HCT116 (cell line): Measurements from ENCODE around the gene EIF4E3. TPM values are rescaled to one million over a fixed set of nuclear protein-coding genes. Genes with fewer than 3 reads are reported as not detected.

ENCODE experiments used
- ATAC-seq: fragments of 200-7000 bp; cut with Tn5 transposase; 2 replicates; pipeline ENCODE4 v1.9.1; 2020; ENCODE audit warnings: mild to moderate bottlenecking, moderate library complexity
- BruUV-seq: library from RNA; stranded (reverse); fragments of 400-500 nt; replicated peaks from 2 replicates; lab custom pipeline; 2021; lab: Mats Ljungman, UMichigan
- CTCF ChIA-PET: fragments of 300-600 bp; sonication (Branson Sonifier 250); formaldehyde crosslinking; loops from one replicate; lab custom pipeline; 2021; ENCODE audit warnings: antibody characterized with exemption; lab: Charles Lee
- POLR2A ChIA-PET: fragments of 300-600, 350-600 bp; sonication (Branson Sonifier 250); formaldehyde crosslinking; loops from one replicate; lab custom pipeline; 2021; ENCODE audit warnings: antibody characterized with exemption; lab: Charles Lee
- RAD21 ChIA-PET, 2 experiments: fragments of 300-600 bp; sonication (Branson Sonifier 250); formaldehyde crosslinking; loops; one replicate each; lab custom pipeline; 2023; ENCODE audit warnings: low total read pairs in 2 of 2; ENCODE audit not compliant: uncharacterized antibody in 2 of 2, unreplicated experiment in 2 of 2, low non-redundant PET in 1 of 2; lab: Charles Lee
- DNase-seq: peaks from one replicate; pipeline ENCODE4 v3.0.0-alpha.2; 2010; ENCODE audit warnings: low read depth, low spot score
- H2AFZ ChIP-seq: fragments of 200-600 bp; shearing (Covaris generic), sonication (generic); 2 replicates; pipeline ENCODE4 v1.6.1; 2017; ENCODE audit warnings: low read depth, mixed run types, mixed read lengths, antibody characterized with exemption, low read length; ENCODE audit not compliant: poor library complexity, severe bottlenecking
- H3K27ac ChIP-seq: 2 replicates; pipeline ENCODE4 v1.5.1; 2012; ENCODE audit warnings: low read depth, low read length
- H3K27me3 ChIP-seq: fragments of 200-600 bp; sonication (generic); 2 replicates; pipeline ENCODE4 v1.6.1; 2016; ENCODE audit warnings: mixed run types, low read length, mixed read lengths; ENCODE audit not compliant: insufficient read depth
- H3K36me3 ChIP-seq, 2 experiments: fragments of 200-500 bp in 1 of 2; fragments of 200-600 bp in 1 of 2; sonication (Bioruptor generic) in 1 of 2; sonication (generic) in 1 of 2; 2 replicates each; pipeline versions ENCODE4 v1.5.1 to v1.6.1; 2014 to 2016; ENCODE audit warnings: low read length in 2 of 2, inconsistent platforms in 1 of 2, mixed read lengths in 1 of 2, mixed run types in 1 of 2; ENCODE audit not compliant: insufficient read depth in 2 of 2, control insufficient read depth in 1 of 2
- H3K4me1 ChIP-seq, 2 experiments: fragments of 200-600 bp in 1 of 2; sonication (generic) in 1 of 2; 2 replicates each; pipeline versions ENCODE4 v1.5.1 to v1.6.1; 2012 to 2017; ENCODE audit warnings: low read length in 2 of 2, inconsistent platforms in 1 of 2, mild to moderate bottlenecking in 1 of 2, mixed read lengths in 1 of 2, mixed run types in 1 of 2, moderate library complexity in 1 of 2; ENCODE audit not compliant: insufficient read depth in 2 of 2, control insufficient read depth in 1 of 2
- H3K4me2 ChIP-seq: fragments of 200-600 bp; sonication (generic); 2 replicates; pipeline ENCODE4 v1.6.1; 2017; ENCODE audit warnings: mixed run types, low read length, mixed read lengths
- H3K4me3 ChIP-seq, 2 experiments: fragments of 200-600 bp in 1 of 2; sonication (generic) in 1 of 2; replicated peaks in 1 of 2; 2 replicates each; pipeline ENCODE4 v1.5.1; 2011 to 2016; ENCODE audit warnings: low read length in 2 of 2, control low read depth in 1 of 2, low read depth in 1 of 2, mild to moderate bottlenecking in 1 of 2, mixed read lengths in 1 of 2, mixed run types in 1 of 2
- H3K79me2 ChIP-seq: fragments of 200-600 bp; sonication (generic); 2 replicates; pipeline ENCODE4 v1.6.1; 2017; ENCODE audit warnings: mild to moderate bottlenecking, mixed run types, low read length, moderate library complexity, mixed read lengths; ENCODE audit not compliant: insufficient read depth
- H3K9ac ChIP-seq: fragments of 200-600 bp; sonication (generic); 2 replicates; pipeline ENCODE4 v1.6.1; 2016; ENCODE audit warnings: low read length, mixed read lengths
- H3K9me2 ChIP-seq: fragments of 200-600 bp; sonication (generic), shearing (Covaris generic); 2 replicates; pipeline ENCODE4 v1.6.1; 2017; ENCODE audit warnings: mixed run types, mild to moderate bottlenecking, moderate library complexity; ENCODE audit not compliant: insufficient read depth
- H3K9me3 ChIP-seq, 2 experiments: fragments of 200-500 bp in 1 of 2; fragments of 200-600 bp in 1 of 2; sonication (Bioruptor generic) in 1 of 2; sonication (generic) in 1 of 2; 2 replicates each; pipeline ENCODE4 v1.6.1; 2014 to 2017; ENCODE audit warnings: low read length in 2 of 2, mixed read lengths in 2 of 2, inconsistent platforms in 1 of 2, low read depth in 1 of 2, mild to moderate bottlenecking in 1 of 2, mixed run types in 1 of 2, moderate library complexity in 1 of 2; ENCODE audit not compliant: control insufficient read depth in 1 of 2, insufficient read depth in 1 of 2
- H4K20me1 ChIP-seq: fragments of 200-600 bp; sonication (generic), shearing (Covaris generic); 2 replicates; pipeline ENCODE4 v1.6.1; 2017; ENCODE audit warnings: mixed run types, mild to moderate bottlenecking, moderate library complexity; ENCODE audit not compliant: insufficient read depth
- CBX3 ChIP-seq: IDR thresholded peaks from 2 replicates; pipeline ENCODE4 v1.6.1; 2012; ENCODE audit warnings: low read depth
- EGR1 ChIP-seq: IDR thresholded peaks from 2 replicates; pipeline ENCODE4 v1.6.1; 2012; ENCODE audit warnings: low read depth
- ELF1 ChIP-seq: IDR thresholded peaks from 2 replicates; pipeline ENCODE4 v1.6.1; 2012; ENCODE audit warnings: low read depth, borderline replicate concordance
- EZH2 ChIP-seq: fragments of 200-600 bp; sonication (generic); IDR thresholded peaks from 2 replicates; pipeline ENCODE4 v1.6.1; 2017; ENCODE audit warnings: antibody characterized with exemption, mixed run types
- EZH2phosphoT487 ChIP-seq: fragments of 200-600 bp; IDR thresholded peaks from 2 replicates; pipeline ENCODE4 v1.6.1; 2018; ENCODE audit warnings: antibody characterized with exemption, borderline replicate concordance
- FOSL1 ChIP-seq: IDR thresholded peaks from 2 replicates; pipeline ENCODE4 v1.6.1; 2012; ENCODE audit warnings: low read depth
- JUND ChIP-seq: IDR thresholded peaks from 2 replicates; pipeline ENCODE4 v1.6.1; 2012
- POLR2A ChIP-seq: IDR thresholded peaks from 2 replicates; pipeline ENCODE4 v1.7.0; 2011; ENCODE audit warnings: borderline replicate concordance; ENCODE audit not compliant: insufficient read depth, insufficient read length; ENCODE audit errors: extremely low read depth
- POLR2AphosphoS5 ChIP-seq: IDR thresholded peaks from 2 replicates; pipeline ENCODE4 v1.6.1; 2011; ENCODE audit warnings: mild to moderate bottlenecking, low read depth, low read length, moderate library complexity
- RAD21 ChIP-seq: IDR thresholded peaks from 2 replicates; pipeline ENCODE4 v1.6.1; 2012; ENCODE audit warnings: low read depth, mild to moderate bottlenecking
- SIN3A ChIP-seq: IDR thresholded peaks from 2 replicates; pipeline ENCODE4 v1.6.1; 2012; ENCODE audit warnings: low read depth
- SP1 ChIP-seq: IDR thresholded peaks from 2 replicates; pipeline ENCODE4 v1.6.1; 2012; ENCODE audit warnings: low read depth
- SRF ChIP-seq: IDR thresholded peaks from 2 replicates; pipeline ENCODE4 v1.6.1; 2012; ENCODE audit warnings: low read depth
- YY1 ChIP-seq: IDR thresholded peaks from 2 replicates; pipeline ENCODE4 v1.6.1; 2011; ENCODE audit warnings: low read length, low read depth, moderate library complexity, mild to moderate bottlenecking; ENCODE audit not compliant: insufficient replicate concordance; ENCODE audit errors: extremely low read depth
- ZFX ChIP-seq: fragments of 450-650 bp; IDR thresholded peaks from 2 replicates; pipeline ENCODE4 v1.6.1; 2017
- ZNF274 ChIP-seq: fragments of 200-500 bp; sonication (Bioruptor generic); IDR thresholded peaks from 2 replicates; pipeline ENCODE4 v1.6.1; 2014; ENCODE audit warnings: mild to moderate bottlenecking, low read depth, low read length, inconsistent platforms
- intact Hi-C: fragments of 100-400 bp; cut with micrococcal nuclease; formaldehyde crosslinking; loops from 2 replicates; pipeline ENCODE4 v1.10.0; 2022
- total RNA-seq: library from RNA; stranded (reverse); gene quantifications from one replicate; pipeline ENCODE4 v1.2.1, GENCODE V29; 2021; ENCODE audit not compliant: unreplicated experiment
- TF ChIP-seq, protein P1 (sequence below), 3 experiments: fragments of 200-600 bp in 1 of 3; sonication (generic) in 1 of 3; IDR thresholded peaks in 2 of 3; conservative IDR thresholded peaks in 1 of 3; 2 replicates each; pipeline ENCODE4 v1.5.1; 2012 to 2017; ENCODE audit warnings: low read depth in 2 of 3, low read length in 2 of 3, antibody characterized with exemption in 1 of 3, borderline replicate concordance in 1 of 3, control low read depth in 1 of 3, mild to moderate bottlenecking in 1 of 3, mixed read lengths in 1 of 3, mixed run types in 1 of 3, moderate library complexity in 1 of 3; ENCODE audit not compliant: insufficient read depth in 1 of 3
- TF ChIP-seq, protein P2 (sequence below): IDR thresholded peaks from 2 replicates; pipeline ENCODE4 v1.6.1; 2012

Gene EIF4E3
- total RNA-seq, 1 experiment from 2014 or later: 6.0 TPM

DNA sequence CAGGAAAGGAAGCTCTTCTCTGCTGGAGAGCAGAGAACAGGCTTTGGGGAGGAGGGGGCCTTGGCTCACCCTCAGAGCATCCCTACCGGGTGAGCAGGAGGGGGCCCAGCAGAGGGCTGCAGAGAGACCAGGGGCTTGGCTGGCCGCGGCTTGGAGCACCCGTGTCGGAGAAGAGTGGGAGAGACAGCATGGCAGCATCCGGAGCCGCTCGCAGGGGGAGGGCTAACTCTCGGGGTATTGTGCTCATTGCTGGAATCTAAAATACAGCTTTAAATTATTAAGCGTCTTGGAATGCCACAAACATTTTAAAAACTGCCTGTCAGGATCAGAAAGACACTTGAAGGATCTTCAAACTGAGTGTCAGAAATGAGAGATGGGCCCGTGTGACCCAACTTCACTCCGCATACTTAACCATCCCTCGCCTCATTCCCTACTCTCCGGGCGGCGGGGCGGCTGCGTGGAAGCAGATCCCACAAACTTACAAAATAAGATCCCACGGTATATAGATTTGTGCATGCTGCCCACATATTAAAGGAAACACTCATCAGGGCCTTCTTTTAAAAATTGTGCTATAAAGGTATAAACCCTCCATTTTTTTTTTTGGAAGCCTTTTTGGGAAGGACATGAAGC, 53.9 kb downstream of the EIF4E3 start:
- Histone ChIP-seq H3K79me2 (no peaks in the 10 kb centered on the region), H3K9me3 (no peaks in the 10 kb centered on the region), H4K20me1 (no peaks in the 10 kb centered on the region), H3K9me2 (no peaks in the 10 kb centered on the region), H3K4me2 (no peak overlapping the region), H3K27me3 (no peaks in the 10 kb centered on the region), H2AFZ (no peak overlapping the region), H3K36me3 (no peaks in the 10 kb centered on the region), H3K4me1 (no peaks in the 10 kb centered on the region), H3K9ac (no peak overlapping the region), H3K27ac (no peak overlapping the region), H3K4me3 (no peak overlapping the region)
- no peak for TF ChIP-seq YY1
- TF ChIP-seq SRF: no peak
- no peak for TF ChIP-seq POLR2AphosphoS5
- no peak for TF ChIP-seq ELF1
- no peak for TF ChIP-seq EGR1
- TF ChIP-seq RAD21: no peak
- TF ChIP-seq EZH2phosphoT487: no peak
- TF ChIP-seq ZNF274: no peak
- TF ChIP-seq POLR2A: no peak
- no peak for TF ChIP-seq ZFX
- DNase-seq (no peak), ATAC-seq (no peak)
- intact Hi-C loops: no loop called here
- POLR2A ChIA-PET: no interaction called here
- BruUV-seq: no TSS peak
- CTCF ChIA-PET: no interaction called here
- RAD21 ChIA-PET: no interaction called here

DNA sequence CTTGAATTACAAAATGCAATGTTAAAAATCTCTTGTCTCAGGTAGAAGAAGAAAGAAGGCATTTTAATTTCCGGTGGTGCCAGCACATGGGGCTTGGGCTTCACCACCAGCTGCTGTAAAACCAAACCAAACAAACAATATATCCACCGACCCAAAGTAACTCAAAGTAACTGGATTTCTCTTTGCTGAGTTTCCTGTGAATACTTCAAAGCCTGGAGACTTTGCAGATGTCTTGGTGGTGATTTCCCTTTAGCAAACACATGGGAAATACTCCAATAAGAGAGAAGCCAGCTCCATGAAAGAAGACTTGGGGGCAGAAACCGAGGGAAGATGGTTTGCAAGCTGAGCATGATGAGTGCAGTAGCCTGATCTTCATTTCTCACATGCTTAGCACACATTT, 62.6 kb downstream of the EIF4E3 start:
- H3K79me2 ChIP-seq: no peaks in the 10 kb centered on the region
- TF ChIP-seq JUND (no peak), YY1 (no peak), FOSL1 (no peak), SP1 (no peak), CBX3 (no peak), POLR2AphosphoS5 (no peak), EZH2 (no peak), SIN3A (no peak), POLR2A (no peak)
- TF ChIP-seq, protein P1, sequence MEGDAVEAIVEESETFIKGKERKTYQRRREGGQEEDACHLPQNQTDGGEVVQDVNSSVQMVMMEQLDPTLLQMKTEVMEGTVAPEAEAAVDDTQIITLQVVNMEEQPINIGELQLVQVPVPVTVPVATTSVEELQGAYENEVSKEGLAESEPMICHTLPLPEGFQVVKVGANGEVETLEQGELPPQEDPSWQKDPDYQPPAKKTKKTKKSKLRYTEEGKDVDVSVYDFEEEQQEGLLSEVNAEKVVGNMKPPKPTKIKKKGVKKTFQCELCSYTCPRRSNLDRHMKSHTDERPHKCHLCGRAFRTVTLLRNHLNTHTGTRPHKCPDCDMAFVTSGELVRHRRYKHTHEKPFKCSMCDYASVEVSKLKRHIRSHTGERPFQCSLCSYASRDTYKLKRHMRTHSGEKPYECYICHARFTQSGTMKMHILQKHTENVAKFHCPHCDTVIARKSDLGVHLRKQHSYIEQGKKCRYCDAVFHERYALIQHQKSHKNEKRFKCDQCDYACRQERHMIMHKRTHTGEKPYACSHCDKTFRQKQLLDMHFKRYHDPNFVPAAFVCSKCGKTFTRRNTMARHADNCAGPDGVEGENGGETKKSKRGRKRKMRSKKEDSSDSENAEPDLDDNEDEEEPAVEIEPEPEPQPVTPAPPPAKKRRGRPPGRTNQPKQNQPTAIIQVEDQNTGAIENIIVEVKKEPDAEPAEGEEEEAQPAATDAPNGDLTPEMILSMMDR (IDR thresholded peaks at IDR 0.05 in 2 of 3, conservative IDR thresholded peaks at IDR 0.05 in 1 of 3; ENCODE audit: borderline replicate concordance in 1 of 3, insufficient read depth in 1 of 3, low read depth in 2 of 3, low read length in 2 of 3): no peak
- TF ChIP-seq, protein P2, sequence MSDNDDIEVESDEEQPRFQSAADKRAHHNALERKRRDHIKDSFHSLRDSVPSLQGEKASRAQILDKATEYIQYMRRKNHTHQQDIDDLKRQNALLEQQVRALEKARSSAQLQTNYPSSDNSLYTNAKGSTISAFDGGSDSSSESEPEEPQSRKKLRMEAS: no peak
- ATAC-seq (no peak), DNase-seq (no peak)
- no peaks in the 10 kb centered on the region for H3K9me3 ChIP-seq
- ChIA-PET POLR2A (no interaction called here), RAD21 (no interaction called here), CTCF (no interaction called here)
- no peaks in the 10 kb centered on the region for H3K27me3 ChIP-seq
- H3K9me2 ChIP-seq: no peaks in the 10 kb centered on the region
- peaks cover 0 to 8% of the 10 kb centered on the region in 2 experiments; a peak in 1 of 4 replicates for H3K4me1 ChIP-seq
- H3K27ac ChIP-seq: no peak overlapping the region
- no peak overlapping the region for H3K9ac ChIP-seq
- no peak overlapping the region for H2AFZ ChIP-seq
- no TSS peak for BruUV-seq
- no peak overlapping the region for H3K4me3 ChIP-seq
- H3K4me2 ChIP-seq: no peak overlapping the region
- H3K36me3 ChIP-seq: no peaks in the 10 kb centered on the region
- no peaks in the 10 kb centered on the region for H4K20me1 ChIP-seq
- intact Hi-C loops: no loop called here
